Endothelial cell of umbilical vein (primary cell): ENCODE results near the gene LYVE1. TPM values are rescaled to one million over a fixed set of nuclear protein-coding genes. Genes with fewer than 3 reads are reported as not detected.

Experiments
- BruUV-seq: library from RNA; stranded (reverse); fragments of 400-500 nt; replicated peaks from 2 replicates; lab custom pipeline; 2021; lab: Mats Ljungman, UMichigan
- CTCF ChIA-PET: fragments of 300-600, 350-600 bp; sonication (Branson Sonifier 250); formaldehyde crosslinking; loops from one replicate; lab custom pipeline; 2021; ENCODE audit warnings: antibody characterized with exemption, inconsistent platforms; lab: Charles Lee
- POLR2A ChIA-PET: fragments of 300-600, 350-600 bp; sonication (Branson Sonifier 250); formaldehyde crosslinking; loops from one replicate; lab custom pipeline; 2021; ENCODE audit warnings: antibody characterized with exemption, inconsistent platforms; lab: Charles Lee
- DNase-seq: peaks from one replicate; pipeline ENCODE4 v3.0.0-alpha.2; 2011; ENCODE audit warnings: low read depth, low spot score
- FAIRE-seq: peaks from 2 replicates; lab custom pipeline; 2011; peaks lifted over from hg19 to GRCh38; lab: Jason Lieb, UNC
- H2AFZ ChIP-seq: 2 replicates; pipeline ENCODE4 v1.6.0; 2012; ENCODE audit warnings: low read depth, low read length, control low read depth, inconsistent platforms
- H3K27ac ChIP-seq: 2 replicates; pipeline ENCODE4 v1.5.1; 2011; ENCODE audit warnings: low read depth, mild to moderate bottlenecking, control low read depth, low read length, moderate library complexity; ENCODE audit not compliant: insufficient read depth
- H3K27me3 ChIP-seq, 2 experiments: 2 replicates each; pipeline versions ENCODE4 v1.6.0 to v1.6.1; 2011; ENCODE audit warnings: low read length in 2 of 2, mixed read lengths in 1 of 2; ENCODE audit not compliant: control insufficient read depth in 2 of 2, insufficient read depth in 2 of 2
- H3K36me3 ChIP-seq, 2 experiments: 2 replicates in 1 of 2; 3 replicates in 1 of 2; pipeline ENCODE4 v1.5.1; 2011; ENCODE audit warnings: low read length in 2 of 2, mild to moderate bottlenecking in 1 of 2, moderate library complexity in 1 of 2; ENCODE audit not compliant: control insufficient read depth in 2 of 2, insufficient read depth in 2 of 2; ENCODE audit errors: extremely low read depth in 1 of 2
- H3K4me1 ChIP-seq: 3 replicates; pipeline ENCODE4 v1.5.1; 2011; ENCODE audit warnings: mild to moderate bottlenecking, low read length; ENCODE audit not compliant: control insufficient read depth, insufficient read depth; ENCODE audit errors: extremely low read depth
- H3K4me2 ChIP-seq: 2 replicates; pipeline ENCODE4 v1.6.1; 2011; ENCODE audit warnings: low read length, control low read depth, mixed read lengths; ENCODE audit not compliant: insufficient read depth
- H3K4me3 ChIP-seq, 3 experiments: fragments of 200-600 bp in 1 of 3; sonication (generic), shearing (Covaris generic) in 1 of 3; replicated peaks in 1 of 3; 2 replicates each; pipeline ENCODE4 v1.5.1; 2011 to 2016; ENCODE audit warnings: control low read depth in 3 of 3, low read length in 3 of 3, mild to moderate bottlenecking in 2 of 3, inconsistent platforms in 1 of 3, low read depth in 1 of 3, moderate library complexity in 1 of 3; ENCODE audit not compliant: insufficient read depth in 1 of 3
- H3K79me2 ChIP-seq: 2 replicates; pipeline ENCODE4 v1.6.0; 2012; ENCODE audit warnings: low read length, inconsistent platforms; ENCODE audit not compliant: control insufficient read depth, insufficient read depth
- H3K9ac ChIP-seq: replicated peaks from 2 replicates; pipeline ENCODE3; 2011; ENCODE audit warnings: low read length, control low read depth; ENCODE audit not compliant: insufficient read depth; ENCODE audit errors: extremely low read depth
- H3K9me1 ChIP-seq: replicated peaks from 3 replicates; pipeline ENCODE4 v1.6.0; 2011; ENCODE audit warnings: mild to moderate bottlenecking, low read length; ENCODE audit not compliant: control insufficient read depth, insufficient read depth; ENCODE audit errors: extremely low read depth
- H3K9me3 ChIP-seq: replicated peaks from 2 replicates; pipeline ENCODE4 v1.5.1; 2012; ENCODE audit warnings: low read length, inconsistent platforms; ENCODE audit not compliant: control insufficient read depth, insufficient read depth
- H4K20me1 ChIP-seq: replicated peaks from 2 replicates; pipeline ENCODE3; 2011; ENCODE audit warnings: mild to moderate bottlenecking, low read length; ENCODE audit not compliant: control insufficient read depth, insufficient read depth; ENCODE audit errors: extremely low read depth
- EZH2 ChIP-seq: IDR thresholded peaks from 2 replicates; pipeline ENCODE4 v1.6.1; 2012; ENCODE audit warnings: borderline replicate concordance, low read depth, mild to moderate bottlenecking, moderate library complexity, low read length, inconsistent platforms; ENCODE audit not compliant: severe bottlenecking
- FOS ChIP-seq: IDR thresholded peaks from 2 replicates; pipeline ENCODE4 v1.6.1; 2011; ENCODE audit warnings: mild to moderate bottlenecking, low read length, moderate library complexity, borderline replicate concordance; ENCODE audit not compliant: insufficient read depth
- GATA2 ChIP-seq: IDR thresholded peaks from 2 replicates; pipeline ENCODE4 v1.7.0; 2011; ENCODE audit warnings: low read depth, mild to moderate bottlenecking, moderate library complexity, mixed read lengths, low read length; ENCODE audit not compliant: insufficient read length, insufficient read depth
- JUN ChIP-seq: IDR thresholded peaks from 2 replicates; pipeline ENCODE4 v1.6.1; 2011; ENCODE audit warnings: borderline replicate concordance, low read depth; ENCODE audit not compliant: insufficient read length, insufficient read depth
- MYC ChIP-seq: IDR thresholded peaks from one replicate; pipeline ENCODE4 v1.6.1; 2011; ENCODE audit warnings: mild to moderate bottlenecking, low read depth, low read length
- POLR2A ChIP-seq: IDR thresholded peaks from 2 replicates; pipeline ENCODE4 v1.6.1; 2012; ENCODE audit warnings: low read depth, mild to moderate bottlenecking, control low read depth, low read length
- POLR2AphosphoS5 ChIP-seq: IDR thresholded peaks from 2 replicates; pipeline ENCODE4 v1.6.1; 2012; ENCODE audit warnings: low read depth, mild to moderate bottlenecking, control low read depth, low read length, moderate library complexity; ENCODE audit not compliant: insufficient read depth
- dilution Hi-C: fragments of 300-500 bp; cut with MboI; formaldehyde crosslinking; loops from one replicate; pipeline ENCODE4 v1.15.0; 2019; ENCODE audit warnings: low sequenced_read_pairs; ENCODE audit not compliant: extremely low pct_ligation_motif_present
- intact Hi-C: fragments of 100-400 bp; cut with micrococcal nuclease; formaldehyde crosslinking; loops from one replicate; pipeline ENCODE4 v1.10.0; 2022
- polyA plus RNA-seq, 4 experiments: library from polyadenylated mRNA; depleted of rRNA in 3 of 4; stranded (reverse) in 3 of 4; unstranded in 1 of 4; fragments of >200 nt; gene quantifications; 2 replicates each; pipeline versions ENCODE4 v1.2.1 to v1.2.3, GENCODE V29; 2011 to 2012; ENCODE audit warnings: missing spikeins in 1 of 4
- total RNA-seq: library from RNA; stranded (reverse); gene quantifications from 2 replicates; pipeline ENCODE4 v1.2.3, GENCODE V29; 2021
- TF ChIP-seq, protein P1 (sequence below): IDR thresholded peaks from 2 replicates; pipeline ENCODE4 v1.6.1; 2011; ENCODE audit not compliant: insufficient read depth, insufficient read length
- TF ChIP-seq, protein P2 (sequence below), 2 donors: IDR thresholded peaks; 1 replicate in 1 of 2; 2 replicates in 1 of 2; pipeline ENCODE4 v1.5.1; 2011; ENCODE audit warnings: low read length in 2 of 2, mild to moderate bottlenecking in 2 of 2, moderate library complexity in 2 of 2, control low read depth in 1 of 2, inconsistent platforms in 1 of 2, low read depth in 1 of 2; ENCODE audit not compliant: insufficient read depth in 1 of 2; ENCODE audit errors: extremely low read depth in 1 of 2

LYVE1 gene
- total and polyA plus RNA-seq, 2 donors (not counting 3 experiments of a cell fraction or from before 2014, with no cell fraction given): 4.6 to 7.6 TPM

DNA sequence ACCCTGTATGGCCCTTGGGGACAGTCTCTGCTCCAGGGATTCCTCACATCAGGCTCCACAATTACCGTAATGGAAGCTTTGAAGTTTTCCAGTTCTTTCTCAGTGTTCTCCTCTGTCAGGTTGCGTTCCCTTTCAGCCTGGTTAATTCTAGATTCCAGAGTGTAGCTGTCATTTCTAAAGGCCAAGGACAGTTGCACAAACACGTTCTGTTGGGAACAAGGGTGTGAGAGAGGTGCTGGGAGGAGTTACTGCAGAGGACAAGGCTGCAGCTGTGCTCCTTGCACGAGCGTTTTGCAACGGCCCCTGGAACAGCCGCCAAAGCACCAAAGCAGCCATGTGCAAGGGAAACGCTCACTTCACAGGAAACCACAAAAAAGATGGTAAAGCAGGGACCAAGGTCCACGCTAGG lies 35.9 kb upstream of the LYVE1 start:
- intact Hi-C loops: no loop called here
- TF ChIP-seq POLR2AphosphoS5: no peak
- no peak for TF ChIP-seq EZH2
- TF ChIP-seq FOS: no peak
- no peak for TF ChIP-seq JUN
- TF ChIP-seq, protein P1, sequence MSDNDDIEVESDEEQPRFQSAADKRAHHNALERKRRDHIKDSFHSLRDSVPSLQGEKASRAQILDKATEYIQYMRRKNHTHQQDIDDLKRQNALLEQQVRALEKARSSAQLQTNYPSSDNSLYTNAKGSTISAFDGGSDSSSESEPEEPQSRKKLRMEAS: no peak
- no peak for TF ChIP-seq POLR2A
- TF ChIP-seq, protein P2, sequence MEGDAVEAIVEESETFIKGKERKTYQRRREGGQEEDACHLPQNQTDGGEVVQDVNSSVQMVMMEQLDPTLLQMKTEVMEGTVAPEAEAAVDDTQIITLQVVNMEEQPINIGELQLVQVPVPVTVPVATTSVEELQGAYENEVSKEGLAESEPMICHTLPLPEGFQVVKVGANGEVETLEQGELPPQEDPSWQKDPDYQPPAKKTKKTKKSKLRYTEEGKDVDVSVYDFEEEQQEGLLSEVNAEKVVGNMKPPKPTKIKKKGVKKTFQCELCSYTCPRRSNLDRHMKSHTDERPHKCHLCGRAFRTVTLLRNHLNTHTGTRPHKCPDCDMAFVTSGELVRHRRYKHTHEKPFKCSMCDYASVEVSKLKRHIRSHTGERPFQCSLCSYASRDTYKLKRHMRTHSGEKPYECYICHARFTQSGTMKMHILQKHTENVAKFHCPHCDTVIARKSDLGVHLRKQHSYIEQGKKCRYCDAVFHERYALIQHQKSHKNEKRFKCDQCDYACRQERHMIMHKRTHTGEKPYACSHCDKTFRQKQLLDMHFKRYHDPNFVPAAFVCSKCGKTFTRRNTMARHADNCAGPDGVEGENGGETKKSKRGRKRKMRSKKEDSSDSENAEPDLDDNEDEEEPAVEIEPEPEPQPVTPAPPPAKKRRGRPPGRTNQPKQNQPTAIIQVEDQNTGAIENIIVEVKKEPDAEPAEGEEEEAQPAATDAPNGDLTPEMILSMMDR (IDR thresholded peaks at IDR 0.05; ENCODE audit: extremely low read depth in 1 of 2, insufficient read depth in 1 of 2, low read depth in 1 of 2, low read length in 2 of 2): no peak
- no peak for TF ChIP-seq MYC
- no peak for TF ChIP-seq GATA2
- Histone ChIP-seq H3K36me3 (no peaks in the 10 kb centered on the region), H3K4me2 (no peak overlapping the region), H4K20me1 (no peaks in the 10 kb centered on the region), H2AFZ (peak overlapping the region; percentile 23), H3K9ac (no peak overlapping the region), H3K4me1 (peaks cover 29% of the 10 kb centered on the region), H3K9me3 (no peaks in the 10 kb centered on the region), H3K27ac (no peak overlapping the region), H3K79me2 (no peaks in the 10 kb centered on the region), H3K27me3 (no peaks in the 10 kb centered on the region), H3K9me1 (no peaks in the 10 kb centered on the region), H3K4me3 (no peak overlapping the region)
- ChIA-PET POLR2A (no interaction called here), CTCF (interaction anchor here (3.7 kb wide), 1 partner anchor 12 kb away, joined by 15 read pairs; no protein-coding TSS in a partner anchor)
- BruUV-seq: no TSS peak
- FAIRE-seq: no peak
- DNase-seq: peak; percentile 28
- dilution Hi-C loops: no loop called here
